Stimulated activated CD4-positive, alpha-beta T cell treated with anti-CD3 and anti-CD28 coated beads, TNF-alpha, amount 100 ng/mL, for 48 hours (primary cell): ENCODE results near the gene CRYGN.

Experiments used
- DNase-seq, 3 donors: peaks; one replicate each; pipeline ENCODE4 v3.0.0-alpha.2; 2020; ENCODE audit warnings: low read depth in 3 of 3

The CRYGN gene

GRCh38 chr7:151426904-151427704, 12.8 kb downstream of the CRYGN start:
- DNase-seq = no peak

- DNase-seq = no peak
These were observed 13.5 kb downstream of the CRYGN start for GRCh38 chr7:151426441-151426903.

GRCh38 chr7:151425670-151426440, 14.1 kb downstream of the CRYGN start:
- no peak for DNase-seq

- no peak for DNase-seq
These were observed 15.1 kb downstream of the CRYGN start for GRCh38 chr7:151424799-151425198.

- no peak for DNase-seq
These were observed 16.0 kb downstream of the CRYGN start for GRCh38 chr7:151423936-151424335.

GRCh38 chr7:151423226-151423625, 16.7 kb downstream of the CRYGN start:
- DNase-seq = no peak

- DNase-seq = no peak
These were observed 17.7 kb downstream of the CRYGN start for GRCh38 chr7:151422212-151422611.

GRCh38 chr7:151420144-151420543, 19.8 kb downstream of the CRYGN start:
- no peak for DNase-seq

GRCh38 chr7:151416941-151417315, 23.0 kb downstream of the CRYGN start:
- no peak for DNase-seq

- no peak for DNase-seq
These were observed 23.6 kb downstream of the CRYGN start for GRCh38 chr7:151416112-151416940.

- DNase-seq = no peak
These were observed 24.4 kb downstream of the CRYGN start for GRCh38 chr7:151415375-151416105.

GRCh38 chr7:151413241-151413640, 26.7 kb downstream of the CRYGN start:
- no peak for DNase-seq

GRCh38 chr7:151412318-151412717, 27.6 kb downstream of the CRYGN start:
- no peak for DNase-seq

- DNase-seq = no peak
These were observed 28.4 kb downstream of the CRYGN start for GRCh38 chr7:151411551-151411950.

- no peak for DNase-seq
These were observed 29.2 kb downstream of the CRYGN start for GRCh38 chr7:151410405-151411390.

- DNase-seq = no peak
These were observed 30.1 kb downstream of the CRYGN start, which contains the start of gene WDR86 for GRCh38 chr7:151409667-151410404. Gene WDR86 (minus strand): TSS chr7:151410038. CDS start chr7:151409589, 449 bp downstream.

GRCh38 chr7:151408839-151409666, 30.9 kb downstream of the CRYGN start:
- no peak for DNase-seq

GRCh38 chr7:151408498-151408838, 31.5 kb downstream of the CRYGN start:
- no peak for DNase-seq
